ENCODE measurements around the gene PSMB4.

The PSMB4 gene

DNA sequence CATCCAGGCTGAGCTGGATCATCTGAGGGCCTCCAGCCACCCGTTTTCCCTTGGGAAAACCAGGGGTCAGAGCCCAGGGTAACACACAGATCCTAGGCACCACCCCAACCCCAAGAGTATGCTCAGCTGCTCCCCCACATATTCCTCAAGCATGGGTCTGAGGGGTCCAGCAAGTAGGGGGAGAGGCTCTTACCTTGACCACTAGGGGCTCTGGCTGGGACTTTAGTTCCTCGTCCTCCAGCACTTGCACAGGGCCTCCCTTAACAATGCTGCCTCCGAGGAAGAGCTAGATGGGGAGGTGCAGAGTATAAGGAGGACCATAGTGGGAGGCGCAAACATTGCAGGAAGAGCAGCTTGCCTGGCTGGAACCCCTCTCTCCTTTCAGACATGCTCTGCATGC lies 34.4 kb upstream of the PSMB4 start (continued):
- TF ChIP-seq ZFP3 (CRISPR knock-in tag; IDR thresholded peaks at IDR 0.05), result no peak
- TF ChIP-seq ARNTL (CRISPR knock-in tag; IDR thresholded peaks at IDR 0.05; ENCODE audit: borderline replicate concordance, low read depth), result no peak

GRCh38 chr1:151367658-151368392 lies 31.5 kb upstream of the PSMB4 start:
- ATAC-seq, result no peak
- TF ChIP-seq ISL1 (CRISPR knock-in tag; IDR thresholded peaks at IDR 0.05) (no peak), TOX (CRISPR knock-in tag; IDR thresholded peaks at IDR 0.05; ENCODE audit: borderline replicate concordance) (no peak), PPARA (CRISPR knock-in tag; IDR thresholded peaks at IDR 0.05; ENCODE audit: borderline replicate concordance) (no peak), GLIS3 (CRISPR knock-in tag; IDR thresholded peaks at IDR 0.05) (no peak), ZNF8 (CRISPR knock-in tag; IDR thresholded peaks at IDR 0.05) (no peak)

GRCh38 chr1:151368393-151369301 lies 30.7 kb upstream of the PSMB4 start:
- no peak for ATAC-seq
- TF ChIP-seq ZC3H10 (CRISPR knock-in tag; IDR thresholded peaks at IDR 0.05) (no peak), ISL1 (CRISPR knock-in tag; IDR thresholded peaks at IDR 0.05) (no peak)

DNA sequence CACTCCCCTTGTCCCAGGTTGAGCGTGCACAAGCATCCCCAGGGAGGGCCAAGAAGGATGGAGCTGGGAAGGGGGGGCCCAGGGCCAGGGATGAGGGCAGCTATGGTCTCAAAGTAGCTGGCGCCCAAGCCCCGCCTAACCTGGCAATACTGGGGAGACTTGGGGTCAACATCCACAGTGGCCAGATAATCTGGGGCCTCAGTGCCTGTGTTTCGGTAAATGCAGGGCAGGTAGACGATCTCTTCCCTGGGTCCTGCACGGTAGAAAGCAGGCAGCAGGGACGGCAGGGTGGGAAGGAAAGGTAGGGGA lies 30.1 kb upstream of the PSMB4 start:
- no peak for TF ChIP-seq SNAI2 (CRISPR knock-in tag; IDR thresholded peaks at IDR 0.05)
- TF ChIP-seq ISL1 (CRISPR knock-in tag; IDR thresholded peaks at IDR 0.05), result no peak
- no peak for TF ChIP-seq PPARA (CRISPR knock-in tag; IDR thresholded peaks at IDR 0.05; ENCODE audit: borderline replicate concordance)
- no peak for TF ChIP-seq ZC3H10 (CRISPR knock-in tag; IDR thresholded peaks at IDR 0.05)
- no peak for TF ChIP-seq PATZ1 (CRISPR knock-in tag; IDR thresholded peaks at IDR 0.05; ENCODE audit: borderline replicate concordance)
- TF ChIP-seq CSDC2 (CRISPR knock-in tag; IDR thresholded peaks at IDR 0.05), result no peak
- TF ChIP-seq GLIS3 (CRISPR knock-in tag; IDR thresholded peaks at IDR 0.05), result no peak
- TF ChIP-seq, protein P1, sequence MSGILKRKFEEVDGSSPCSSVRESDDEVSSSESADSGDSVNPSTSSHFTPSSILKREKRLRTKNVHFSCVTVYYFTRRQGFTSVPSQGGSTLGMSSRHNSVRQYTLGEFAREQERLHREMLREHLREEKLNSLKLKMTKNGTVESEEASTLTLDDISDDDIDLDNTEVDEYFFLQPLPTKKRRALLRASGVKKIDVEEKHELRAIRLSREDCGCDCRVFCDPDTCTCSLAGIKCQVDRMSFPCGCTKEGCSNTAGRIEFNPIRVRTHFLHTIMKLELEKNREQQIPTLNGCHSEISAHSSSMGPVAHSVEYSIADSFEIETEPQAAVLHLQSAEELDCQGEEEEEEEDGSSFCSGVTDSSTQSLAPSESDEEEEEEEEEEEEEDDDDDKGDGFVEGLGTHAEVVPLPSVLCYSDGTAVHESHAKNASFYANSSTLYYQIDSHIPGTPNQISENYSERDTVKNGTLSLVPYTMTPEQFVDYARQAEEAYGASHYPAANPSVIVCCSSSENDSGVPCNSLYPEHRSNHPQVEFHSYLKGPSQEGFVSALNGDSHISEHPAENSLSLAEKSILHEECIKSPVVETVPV (CRISPR knock-in tag; IDR thresholded peaks at IDR 0.05), result no peak
- TF ChIP-seq TOX (CRISPR knock-in tag; IDR thresholded peaks at IDR 0.05; ENCODE audit: borderline replicate concordance), result no peak
- no peak for TF ChIP-seq ZNF70 (CRISPR knock-in tag; IDR thresholded peaks at IDR 0.05)
- TF ChIP-seq, protein P2, sequence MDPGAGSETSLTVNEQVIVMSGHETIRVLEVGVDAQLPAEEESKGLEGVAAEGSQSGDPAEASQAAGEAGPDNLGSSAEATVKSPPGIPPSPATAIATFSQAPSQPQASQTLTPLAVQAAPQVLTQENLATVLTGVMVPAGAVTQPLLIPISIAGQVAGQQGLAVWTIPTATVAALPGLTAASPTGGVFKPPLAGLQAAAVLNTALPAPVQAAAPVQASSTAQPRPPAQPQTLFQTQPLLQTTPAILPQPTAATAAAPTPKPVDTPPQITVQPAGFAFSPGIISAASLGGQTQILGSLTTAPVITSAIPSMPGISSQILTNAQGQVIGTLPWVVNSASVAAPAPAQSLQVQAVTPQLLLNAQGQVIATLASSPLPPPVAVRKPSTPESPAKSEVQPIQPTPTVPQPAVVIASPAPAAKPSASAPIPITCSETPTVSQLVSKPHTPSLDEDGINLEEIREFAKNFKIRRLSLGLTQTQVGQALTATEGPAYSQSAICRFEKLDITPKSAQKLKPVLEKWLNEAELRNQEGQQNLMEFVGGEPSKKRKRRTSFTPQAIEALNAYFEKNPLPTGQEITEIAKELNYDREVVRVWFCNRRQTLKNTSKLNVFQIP (CRISPR knock-in tag; IDR thresholded peaks at IDR 0.05; ENCODE audit: borderline replicate concordance, low read depth), result no peak
- TF ChIP-seq TCF4 (CRISPR knock-in tag; IDR thresholded peaks at IDR 0.05; ENCODE audit: borderline replicate concordance), result no peak
- ATAC-seq, result no peak

- TF ChIP-seq PATZ1 (CRISPR knock-in tag; IDR thresholded peaks at IDR 0.05; ENCODE audit: borderline replicate concordance) (no peak), ZFP3 (CRISPR knock-in tag; IDR thresholded peaks at IDR 0.05) (no peak), ZFP30 (CRISPR knock-in tag; IDR thresholded peaks at IDR 0.05) (no peak), ZNF70 (CRISPR knock-in tag; IDR thresholded peaks at IDR 0.05) (no peak), TCF4 (CRISPR knock-in tag; IDR thresholded peaks at IDR 0.05; ENCODE audit: borderline replicate concordance) (no peak), ARNTL (CRISPR knock-in tag; IDR thresholded peaks at IDR 0.05; ENCODE audit: borderline replicate concordance, low read depth) (no peak), CSDC2 (CRISPR knock-in tag; IDR thresholded peaks at IDR 0.05) (no peak), TOX (CRISPR knock-in tag; IDR thresholded peaks at IDR 0.05; ENCODE audit: borderline replicate concordance) (no peak), ZNF8 (CRISPR knock-in tag; IDR thresholded peaks at IDR 0.05) (no peak), GLIS3 (CRISPR knock-in tag; IDR thresholded peaks at IDR 0.05) (no peak), SNAI2 (CRISPR knock-in tag; IDR thresholded peaks at IDR 0.05) (no peak)
- no peak for ATAC-seq
Observed at GRCh38 chr1:151369621-151370048, 29.7 kb upstream of the PSMB4 start.
